Stimulated activated CD4-positive, alpha-beta T cell treated with anti-CD3 and anti-CD28 coated beads, Interleukin-2, amount 100 ng/mL, for 48 hours (primary cell): ENCODE results near the gene EXOC5.

Experiments
- DNase-seq, 2 donors: peaks; one replicate each; pipeline ENCODE4 v3.0.0-alpha.2; 2020

EXOC5 gene

DNA sequence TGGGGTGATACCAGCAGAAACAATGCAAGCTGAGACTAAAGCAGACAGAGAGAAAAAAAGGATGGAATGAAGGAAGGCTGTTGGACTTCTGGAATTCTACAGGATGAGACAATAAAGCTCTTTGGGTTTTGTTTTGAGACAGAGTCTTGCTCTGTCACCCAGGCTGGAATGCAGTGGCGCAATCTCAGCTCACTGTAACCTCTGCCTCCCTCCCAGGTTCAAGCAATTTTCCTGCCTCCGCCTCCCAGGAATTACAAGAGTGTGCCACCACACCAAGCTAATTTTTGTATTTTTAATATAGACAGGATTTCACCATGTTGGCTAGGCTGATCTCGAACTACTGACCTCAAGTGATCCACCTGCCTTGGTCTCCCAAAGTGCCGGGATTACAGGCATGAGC, 115.4 kb downstream of the EXOC5 start:
- DNase-seq, result no peak
